ENCODE measurements around the gene SNRPA. TPM values are rescaled to one million over a fixed set of nuclear protein-coding genes. Genes with fewer than 3 reads are reported as not detected.

The SNRPA gene
- total RNA-seq, 1 experiment from 2014 or later: 225 TPM

- no CpG with 5 or more reads among the region's 7 CpGs for WGBS (ENCODE audit: extremely low coverage, insufficient read length, low lambda C conversion rate)
- H3K79me2 ChIP-seq (ENCODE audit: insufficient read depth, low read length): no peaks in the 10 kb centered on the region
- H2BK15ac ChIP-seq (ENCODE audit: low read depth, low read length): no peak overlapping the region
- H3K79me1 ChIP-seq (ENCODE audit: insufficient read depth, low read depth, low read length, poor library complexity, severe bottlenecking): no peaks in the 10 kb centered on the region
- H3K4me1 ChIP-seq (ENCODE audit: insufficient read depth, low read length): 0 out of 2 replicates have a peak, but pooled peaks cover 2% of the 10 kb centered on the region
- no peak overlapping the region for H3K23ac ChIP-seq (ENCODE audit: insufficient read length, low read depth, low read length)
- no peak overlapping the region for H3K14ac ChIP-seq (ENCODE audit: insufficient read depth, low read length)
- H3K4me3 Mint-ChIP-seq: no peak overlapping the region
- no peak overlapping the region for H3K4me2 ChIP-seq (ENCODE audit: insufficient read depth, insufficient read length, low read length)
- H3K27ac ChIP-seq (ENCODE audit: insufficient read length, low read depth, low read length): no peak overlapping the region
- no peaks in the 10 kb centered on the region for H3K27me3 Mint-ChIP-seq (ENCODE audit: low read depth)
- no peak overlapping the region for H4K8ac ChIP-seq (replicated peaks; ENCODE audit: insufficient read length, low read depth, low read length)
- peaks cover 20 to 25% of the 10 kb centered on the region in 2 experiments for H3K4me1 Mint-ChIP-seq
- no peak overlapping the region for H4K5ac ChIP-seq (ENCODE audit: insufficient read length, low read depth, low read length)
- peak overlapping the region in 2 of 3 experiments; percentile 50 to 72; a peak in 3 of 7 replicates for H3K27ac Mint-ChIP-seq
- no peak overlapping the region for H2AFZ ChIP-seq (ENCODE audit: low read length)
- H4K91ac ChIP-seq (ENCODE audit: insufficient read length, low read depth, low read length): no peak overlapping the region
- no peak overlapping the region for H3K9ac ChIP-seq (ENCODE audit: extremely low read depth, insufficient read length, low read length)
- no peaks in the 10 kb centered on the region for H3K27me3 ChIP-seq (ENCODE audit: insufficient read depth, low read length)
- H2BK5ac ChIP-seq (ENCODE audit: insufficient read length, low read length): no peak overlapping the region
- no peak for TF ChIP-seq CTCF (conservative IDR thresholded peaks at IDR 0.05)
- no peaks in the 10 kb centered on the region for H4K20me1 ChIP-seq (ENCODE audit: control insufficient read depth, insufficient read depth, insufficient read length)
- no peak overlapping the region for H2BK120ac ChIP-seq (ENCODE audit: low read depth, low read length, poor library complexity, severe bottlenecking)
- no peak for DNase-seq
- peaks cover 4% of the 10 kb centered on the region for H3K23me2 ChIP-seq (ENCODE audit: insufficient read length, low read depth, low read length, poor library complexity, severe bottlenecking)
- H3K9me3 Mint-ChIP-seq: no peaks in the 10 kb centered on the region
- peaks cover 2 to 9% (median 6%) of the 10 kb centered on the region in 3 experiments; a peak in 5 of 7 replicates for H3K36me3 Mint-ChIP-seq (ENCODE audit: insufficient read depth in 1 of 3, low read depth in 3 of 3)
- no peak overlapping the region for H3T11ph ChIP-seq (ENCODE audit: low read length)
- H3K56ac ChIP-seq (ENCODE audit: insufficient read length, low read depth, low read length): no peak overlapping the region
- no peak overlapping the region for H3K4ac ChIP-seq (ENCODE audit: low read depth, low read length)
- no peak overlapping the region for H2AK5ac ChIP-seq (ENCODE audit: insufficient read length, low read length)
- H3K18ac ChIP-seq (ENCODE audit: insufficient read length, low read depth, low read length): no peak overlapping the region
- H3K9me3 ChIP-seq (ENCODE audit: control insufficient read depth, low read depth, low read length): no peaks in the 10 kb centered on the region
- H2BK12ac ChIP-seq (ENCODE audit: insufficient read length, low read depth, low read length): no peak overlapping the region
- H2BK20ac ChIP-seq (ENCODE audit: low read depth, low read length, poor library complexity, severe bottlenecking): no peak overlapping the region
These were observed 30.1 kb downstream of the SNRPA start for GRCh38 chr19:40781140-40781539.
